ENCODE data around the gene SRPK1.
A peak's percentile ranks its signal among the peaks of the same experiment; 100 is the strongest.

SRPK1 gene

GRCh38 chr6:35810971-35811698 is 109.8 kb downstream of the SRPK1 start:
- DNase-seq = no peak

- no peak for DNase-seq
Measured at GRCh38 chr6:35809809-35810208, 111.1 kb downstream of the SRPK1 start.

- DNase-seq = peak; percentile 85
Measured at GRCh38 chr6:35808688-35809087, 112.2 kb downstream of the SRPK1 start.

GRCh38 chr6:35804996-35805736 is 115.7 kb downstream of the SRPK1 start, which contains the start of gene LHFPL5:
TSS of gene LHFPL5 (plus strand) at chr6:35805352. CDS start at chr6:35805671, 319 bp downstream.
- peak; percentile 83 for DNase-seq

GRCh38 chr6:35801148-35801547 is 119.8 kb downstream of the SRPK1 start:
- peak; percentile 23 for DNase-seq

- no peak for DNase-seq
Measured at GRCh38 chr6:35798706-35799105, 122.2 kb downstream of the SRPK1 start.

GRCh38 chr6:35797837-35798526 is 122.9 kb downstream of the SRPK1 start:
- DNase-seq = no peak

GRCh38 chr6:35796236-35796635 is 124.7 kb downstream of the SRPK1 start:
- no peak for DNase-seq

- DNase-seq = no peak
Measured at GRCh38 chr6:35795453-35796071, 125.3 kb downstream of the SRPK1 start.

GRCh38 chr6:35794536-35795452 is 126.1 kb downstream of the SRPK1 start:
- DNase-seq = no peak

- no peak for DNase-seq
Measured at GRCh38 chr6:35790683-35791082, 130.2 kb downstream of the SRPK1 start.

- DNase-seq = no peak
Measured at GRCh38 chr6:35788423-35788982, 132.4 kb downstream of the SRPK1 start.

- no peak for DNase-seq
Measured at GRCh38 chr6:35787266-35788218, 133.4 kb downstream of the SRPK1 start.

GRCh38 chr6:35786810-35787209 is 134.1 kb downstream of the SRPK1 start:
- no peak for DNase-seq

- no peak for DNase-seq
Measured at GRCh38 chr6:35786272-35786671, 134.6 kb downstream of the SRPK1 start.

- no peak for DNase-seq
Measured at GRCh38 chr6:35784200-35784599, 136.7 kb downstream of the SRPK1 start.
